K562 (cell line): Measurements from ENCODE around the gene AKR1D1. TPM values are rescaled to one million over a fixed set of nuclear protein-coding genes. Genes with fewer than 3 reads are reported as not detected.
A peak's percentile ranks its signal among the peaks of the same experiment; 100 is the strongest.

ENCODE experiments used
- CTBP1 ChIP-seq: fragments of 450-650 bp; IDR thresholded peaks from 2 replicates; pipeline ENCODE4 v1.6.1; 2016; ENCODE audit warnings: borderline replicate concordance
- EP300 ChIP-seq: IDR thresholded peaks from 2 replicates; pipeline ENCODE4 v1.6.1; 2012; ENCODE audit warnings: low read length, improper control_type of control experiment
- EWSR1 ChIP-seq: fragments of 450-650 bp; IDR thresholded peaks from 2 replicates; pipeline ENCODE4 v1.6.1; 2018; ENCODE audit warnings: borderline replicate concordance, mild to moderate bottlenecking, low read depth, moderate library complexity; ENCODE audit not compliant: partially characterized antibody
- JUND ChIP-seq, 2 experiments: IDR thresholded peaks; 2 replicates in 1 of 2; 3 replicates in 1 of 2; pipeline ENCODE4 v1.6.1; 2011; ENCODE audit warnings: borderline replicate concordance in 2 of 2, low read depth in 2 of 2, low read length in 2 of 2, improper control_type of control experiment in 1 of 2, missing biosample characterization in 1 of 2, missing genetic modification characterization in 1 of 2, missing genetic modification reagents in 1 of 2
- MXI1 ChIP-seq: IDR thresholded peaks from 2 replicates; pipeline ENCODE4 v1.6.1; 2011; ENCODE audit warnings: low read depth, mild to moderate bottlenecking, improper control_type of control experiment, low read length
- NR1H2 ChIP-seq: sonication (generic); formaldehyde crosslinking; IDR thresholded peaks from 2 replicates; pipeline ENCODE4 v1.4.0; 2020; ENCODE audit warnings: mild to moderate bottlenecking, missing genetic modification reagents
- PTTG1 ChIP-seq: fragments of 450-650 bp; IDR thresholded peaks from 2 replicates; pipeline ENCODE4 v1.6.1; 2016; ENCODE audit warnings: low read depth, mild to moderate bottlenecking, missing genetic modification characterization, missing compliant biosample characterization
- SNRNP70 ChIP-seq: fragments of 200-400 bp; formaldehyde crosslinking; optimal IDR thresholded peaks from 2 replicates; pipeline ENCODE3; 2017; ENCODE audit warnings: low read depth, low read length
- SRSF7 ChIP-seq: fragments of 200-400 bp; formaldehyde crosslinking; optimal IDR thresholded peaks from 2 replicates; pipeline ENCODE3; 2017; ENCODE audit warnings: mild to moderate bottlenecking, low read depth, low read length
- ZNF165 ChIP-seq: fragments of 250-450 bp; sonication (Bioruptor Pico); IDR thresholded peaks from 2 replicates; pipeline ENCODE4 v1.4.0; 2020; ENCODE audit warnings: borderline replicate concordance
- ZNF41 ChIP-seq: fragments of 250-450 bp; sonication (Bioruptor Pico); conservative IDR thresholded peaks from 2 replicates; pipeline ENCODE4 v1.4.0; 2020; ENCODE audit warnings: mild to moderate bottlenecking
- polyA plus RNA-seq, 8 experiments: library from polyadenylated mRNA; depleted of rRNA in 4 of 8; stranded (reverse) in 5 of 8; unstranded in 3 of 8; fragments of >200 nt; fragmentation: Nextera tagmentation in 2 of 8; fragmentation: Illumina TruSeq in 1 of 8; extraction: Ambion mirVana in 2 of 8; extraction: Trizol in 1 of 8; gene quantifications; 2 replicates each; pipeline versions ENCODE4 v1.2.1 to v1.2.3, GENCODE V29; 2011 to 2014; ENCODE audit warnings: inconsistent platforms in 1 of 8, missing spikeins in 1 of 8
- total RNA-seq, 7 experiments: library from RNA; depleted of rRNA in 6 of 7; stranded (reverse); fragments of >200 nt in 6 of 7; fragmentation: Illumina TruSeq in 2 of 7; extraction: Trizol in 2 of 7; gene quantifications; 2 replicates each; pipeline versions ENCODE4 v1.2.1 to v1.2.3, GENCODE V29; 2011 to 2021; ENCODE audit warnings: low replicate concordance in 1 of 7
- TF ChIP-seq, protein P1 (sequence below): fragments of 450-650 bp; formaldehyde crosslinking; IDR thresholded peaks from 2 replicates; pipeline ENCODE4 v1.4.0; 2020; ENCODE audit warnings: mild to moderate bottlenecking, moderate library complexity
- TF ChIP-seq, protein P2 (sequence below): sonication (generic); formaldehyde crosslinking; IDR thresholded peaks from 2 replicates; pipeline ENCODE4 v1.8.0; 2022; ENCODE audit warnings: missing genetic modification reagents, mild to moderate bottlenecking, borderline replicate concordance
- TF ChIP-seq, protein P3 (sequence below): sonication (generic); formaldehyde crosslinking; IDR thresholded peaks from 2 replicates; pipeline ENCODE4 v1.8.1; 2023; ENCODE audit warnings: mild to moderate bottlenecking, missing genetic modification reagents, moderate library complexity

Gene AKR1D1
- total and polyA plus RNA-seq, 9 of the 15 experiments (the other 6 are each of a cell fraction or from before 2014, with no cell fraction given), result not detected

DNA sequence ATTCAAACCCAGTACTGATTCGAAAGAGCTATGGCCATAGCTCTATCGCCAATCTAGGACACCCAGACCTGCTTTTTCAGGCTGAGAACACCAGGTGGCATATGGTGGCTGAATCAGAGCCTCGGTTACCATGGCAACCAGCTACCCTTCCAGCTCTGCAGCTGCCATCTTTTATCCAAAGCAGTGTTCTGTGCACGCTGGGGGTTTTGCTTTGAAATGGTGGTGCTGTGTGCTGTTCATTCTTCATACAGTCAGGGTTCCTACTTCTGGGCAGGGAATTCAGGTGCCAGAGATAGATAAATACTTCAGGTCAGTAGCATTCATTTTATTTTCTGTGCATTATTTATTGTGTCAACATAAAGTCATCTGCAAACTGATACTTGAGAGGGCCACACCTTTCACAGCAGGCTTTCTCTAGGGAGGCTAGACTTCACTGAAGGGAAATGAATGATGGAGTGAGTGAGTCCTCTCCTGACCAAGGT, 85.4 kb downstream of the AKR1D1 start (continued):
- TF ChIP-seq, protein P1, sequence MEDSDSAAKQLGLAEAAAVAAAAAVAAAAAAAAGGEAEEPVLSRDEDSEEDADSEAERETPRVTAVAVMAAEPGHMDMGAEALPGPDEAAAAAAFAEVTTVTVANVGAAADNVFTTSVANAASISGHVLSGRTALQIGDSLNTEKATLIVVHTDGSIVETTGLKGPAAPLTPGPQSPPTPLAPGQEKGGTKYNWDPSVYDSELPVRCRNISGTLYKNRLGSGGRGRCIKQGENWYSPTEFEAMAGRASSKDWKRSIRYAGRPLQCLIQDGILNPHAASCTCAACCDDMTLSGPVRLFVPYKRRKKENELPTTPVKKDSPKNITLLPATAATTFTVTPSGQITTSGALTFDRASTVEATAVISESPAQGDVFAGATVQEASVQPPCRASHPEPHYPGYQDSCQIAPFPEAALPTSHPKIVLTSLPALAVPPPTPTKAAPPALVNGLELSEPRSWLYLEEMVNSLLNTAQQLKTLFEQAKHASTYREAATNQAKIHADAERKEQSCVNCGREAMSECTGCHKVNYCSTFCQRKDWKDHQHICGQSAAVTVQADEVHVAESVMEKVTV (CRISPR knock-in tag), result peak; percentile 90
- TF ChIP-seq PTTG1 (tag) (no peak), EWSR1 (no peak), CTBP1 (peak; percentile 73), SNRNP70 (no peak), ZNF165 (CRISPR knock-in tag) (no peak), MXI1 (peak; percentile 81; the same call in 1 of the 2 replicates), EP300 (0 out of 2 replicates have a peak, but pooled peaks have one; percentile 7), NR1H2 (CRISPR knock-in tag) (no peak), JUND (IDR thresholded peaks at IDR 0.05; ENCODE audit: borderline replicate concordance, low read depth, low read length) (peak; percentile 58; the same call in 1 of the 2 replicates), JUND (tag; IDR thresholded peaks at IDR 0.05; ENCODE audit: borderline replicate concordance, low read depth, low read length) (peak; percentile 30; the same call in 1 of the 3 replicates), SRSF7 (no peak), ZNF41 (CRISPR knock-in tag) (no peak)
- TF ChIP-seq, protein P2, sequence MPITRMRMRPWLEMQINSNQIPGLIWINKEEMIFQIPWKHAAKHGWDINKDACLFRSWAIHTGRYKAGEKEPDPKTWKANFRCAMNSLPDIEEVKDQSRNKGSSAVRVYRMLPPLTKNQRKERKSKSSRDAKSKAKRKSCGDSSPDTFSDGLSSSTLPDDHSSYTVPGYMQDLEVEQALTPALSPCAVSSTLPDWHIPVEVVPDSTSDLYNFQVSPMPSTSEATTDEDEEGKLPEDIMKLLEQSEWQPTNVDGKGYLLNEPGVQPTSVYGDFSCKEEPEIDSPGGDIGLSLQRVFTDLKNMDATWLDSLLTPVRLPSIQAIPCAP (CRISPR knock-in tag), result no peak
- TF ChIP-seq, protein P3, sequence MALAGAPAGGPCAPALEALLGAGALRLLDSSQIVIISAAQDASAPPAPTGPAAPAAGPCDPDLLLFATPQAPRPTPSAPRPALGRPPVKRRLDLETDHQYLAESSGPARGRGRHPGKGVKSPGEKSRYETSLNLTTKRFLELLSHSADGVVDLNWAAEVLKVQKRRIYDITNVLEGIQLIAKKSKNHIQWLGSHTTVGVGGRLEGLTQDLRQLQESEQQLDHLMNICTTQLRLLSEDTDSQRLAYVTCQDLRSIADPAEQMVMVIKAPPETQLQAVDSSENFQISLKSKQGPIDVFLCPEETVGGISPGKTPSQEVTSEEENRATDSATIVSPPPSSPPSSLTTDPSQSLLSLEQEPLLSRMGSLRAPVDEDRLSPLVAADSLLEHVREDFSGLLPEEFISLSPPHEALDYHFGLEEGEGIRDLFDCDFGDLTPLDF (CRISPR knock-in tag), result 0 out of 2 replicates have a peak, but pooled peaks have one; percentile 40
